Astrocyte (in vitro differentiated cells and primary cell): ENCODE results near the gene ACKR3. TPM values are rescaled to one million over a fixed set of nuclear protein-coding genes. Genes with fewer than 3 reads are reported as not detected.

Source experiments
- DNase-seq: peaks from one replicate; pipeline ENCODE4 v3.0.0-alpha.2; 2010; ENCODE audit warnings: low read depth
- FAIRE-seq: peaks from 2 replicates; lab custom pipeline; 2011; peaks lifted over from hg19 to GRCh38; lab: Jason Lieb, UNC
- H2AFZ ChIP-seq: 2 replicates; pipeline ENCODE4 v1.6.0; 2012; ENCODE audit warnings: low read depth, low read length, inconsistent platforms
- H3K27ac ChIP-seq: 2 replicates; pipeline ENCODE4 v1.5.1; 2011; ENCODE audit warnings: low read depth, low read length, inconsistent platforms
- H3K27me3 ChIP-seq: 2 replicates; pipeline ENCODE4 v1.6.0; 2011; ENCODE audit warnings: low read length, inconsistent platforms; ENCODE audit not compliant: insufficient read depth
- H3K36me3 ChIP-seq: 2 replicates; pipeline ENCODE4 v1.5.1; 2011; ENCODE audit warnings: low read length, inconsistent platforms; ENCODE audit not compliant: insufficient read depth
- H3K4me1 ChIP-seq: 2 replicates; pipeline ENCODE4 v1.5.1; 2011; ENCODE audit warnings: low read length, inconsistent platforms; ENCODE audit not compliant: insufficient read depth
- H3K4me2 ChIP-seq: 2 replicates; pipeline ENCODE4 v1.6.0; 2012; ENCODE audit warnings: low read length, inconsistent platforms
- H3K4me3 ChIP-seq: 2 replicates; pipeline ENCODE4 v1.5.1; 2011; ENCODE audit warnings: low read depth, mild to moderate bottlenecking, low read length, inconsistent platforms; ENCODE audit not compliant: insufficient read depth
- H3K79me2 ChIP-seq: 2 replicates; pipeline ENCODE4 v1.6.0; 2012; ENCODE audit warnings: mild to moderate bottlenecking, low read length, inconsistent platforms; ENCODE audit not compliant: insufficient read depth
- H3K9ac ChIP-seq: 2 replicates; pipeline ENCODE4 v1.6.0; 2012; ENCODE audit warnings: mild to moderate bottlenecking, low read length, inconsistent platforms
- H3K9me3 ChIP-seq: 2 replicates; pipeline ENCODE4 v1.5.1; 2012; ENCODE audit warnings: low read depth, mild to moderate bottlenecking, low read length, inconsistent platforms; ENCODE audit not compliant: insufficient read depth
- H4K20me1 ChIP-seq: 2 replicates; pipeline ENCODE4 v1.6.0; 2012; ENCODE audit warnings: low read length, inconsistent platforms; ENCODE audit not compliant: insufficient read depth
- H3K27ac Mint-ChIP-seq: one replicate; pipeline ENCODE4 v1.8.0; 2021; ENCODE audit warnings: mild to moderate bottlenecking, mixed read lengths; ENCODE audit not compliant: unreplicated experiment
- H3K27me3 Mint-ChIP-seq: one replicate; pipeline ENCODE4 v1.8.0; 2021; ENCODE audit warnings: low read depth, mixed read lengths; ENCODE audit not compliant: unreplicated experiment
- H3K36me3 Mint-ChIP-seq: one replicate; pipeline ENCODE4 v1.8.0; 2021; ENCODE audit warnings: low read depth, mixed read lengths; ENCODE audit not compliant: unreplicated experiment
- H3K4me1 Mint-ChIP-seq: one replicate; pipeline ENCODE4 v1.8.0; 2021; ENCODE audit warnings: low read depth, mixed read lengths; ENCODE audit not compliant: unreplicated experiment
- H3K4me3 Mint-ChIP-seq: one replicate; pipeline ENCODE4 v1.8.0; 2021; ENCODE audit warnings: mild to moderate bottlenecking, moderate library complexity, mixed read lengths; ENCODE audit not compliant: unreplicated experiment
- H3K9me3 Mint-ChIP-seq: one replicate; pipeline ENCODE4 v1.8.0; 2021; ENCODE audit warnings: mild to moderate bottlenecking, mixed read lengths; ENCODE audit not compliant: unreplicated experiment
- EZH2 ChIP-seq: IDR thresholded peaks from 2 replicates; pipeline ENCODE4 v1.6.1; 2012; ENCODE audit warnings: mild to moderate bottlenecking, low read length, inconsistent platforms; ENCODE audit not compliant: insufficient read depth
- total RNA-seq: library from RNA; stranded (reverse); gene quantifications from 2 replicates; pipeline ENCODE4 v1.2.1, GENCODE V29; 2021
- TF ChIP-seq, protein P1 (sequence below): IDR thresholded peaks from 2 replicates; pipeline ENCODE4 v1.5.1; 2011; ENCODE audit warnings: low read depth, mild to moderate bottlenecking, inconsistent platforms, low read length, moderate library complexity; ENCODE audit not compliant: insufficient read depth

Gene ACKR3
- total RNA-seq, 1 donor from 2014 or later = 72.7 TPM

DNA sequence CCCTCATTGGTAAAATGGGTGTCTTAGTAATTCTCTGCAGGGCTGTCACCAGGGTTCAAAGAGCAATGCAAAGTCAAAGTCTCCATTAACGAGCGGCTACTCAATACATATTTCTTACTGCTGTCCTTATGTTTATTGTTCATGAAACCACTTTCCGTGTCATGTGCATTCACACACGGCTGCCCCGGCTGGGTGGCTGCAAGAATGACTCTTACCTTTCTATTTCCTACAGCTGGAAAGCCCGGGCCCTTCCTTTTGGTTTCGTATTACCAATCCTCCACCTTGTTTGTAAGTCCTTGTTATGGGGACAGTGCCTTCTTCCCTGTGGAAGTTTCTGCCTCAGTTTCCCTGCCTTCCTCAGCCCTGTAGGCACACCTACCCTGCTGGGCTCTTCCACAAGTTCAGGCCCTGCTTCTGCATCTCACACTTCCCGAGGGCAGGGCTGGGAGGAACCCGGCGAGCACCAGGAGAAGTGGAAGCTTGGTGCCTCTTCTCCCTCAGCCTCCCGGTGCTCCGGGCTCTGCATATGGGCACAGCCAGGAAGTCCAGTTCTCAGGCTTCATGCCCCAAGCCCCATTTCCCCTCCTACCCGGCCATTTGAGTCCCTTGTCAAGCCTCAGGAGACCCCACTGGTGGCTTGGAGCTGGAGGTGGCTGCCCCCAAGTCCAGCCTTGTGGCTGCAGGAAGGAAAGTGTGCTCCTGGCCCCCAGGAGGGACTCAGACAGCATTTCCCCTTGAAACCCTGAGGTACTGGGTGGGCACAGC is 18.7 kb upstream of the ACKR3 start:
- H3K27me3 ChIP-seq = peaks cover 2% of the 10 kb centered on the region
- peaks cover 3% of the 10 kb centered on the region for H3K9me3 ChIP-seq
- no peaks in the 10 kb centered on the region for H3K36me3 Mint-ChIP-seq
- H4K20me1 ChIP-seq = no peaks in the 10 kb centered on the region
- H3K27me3 Mint-ChIP-seq = peaks cover 36% of the 10 kb centered on the region
- TF ChIP-seq, protein P1, sequence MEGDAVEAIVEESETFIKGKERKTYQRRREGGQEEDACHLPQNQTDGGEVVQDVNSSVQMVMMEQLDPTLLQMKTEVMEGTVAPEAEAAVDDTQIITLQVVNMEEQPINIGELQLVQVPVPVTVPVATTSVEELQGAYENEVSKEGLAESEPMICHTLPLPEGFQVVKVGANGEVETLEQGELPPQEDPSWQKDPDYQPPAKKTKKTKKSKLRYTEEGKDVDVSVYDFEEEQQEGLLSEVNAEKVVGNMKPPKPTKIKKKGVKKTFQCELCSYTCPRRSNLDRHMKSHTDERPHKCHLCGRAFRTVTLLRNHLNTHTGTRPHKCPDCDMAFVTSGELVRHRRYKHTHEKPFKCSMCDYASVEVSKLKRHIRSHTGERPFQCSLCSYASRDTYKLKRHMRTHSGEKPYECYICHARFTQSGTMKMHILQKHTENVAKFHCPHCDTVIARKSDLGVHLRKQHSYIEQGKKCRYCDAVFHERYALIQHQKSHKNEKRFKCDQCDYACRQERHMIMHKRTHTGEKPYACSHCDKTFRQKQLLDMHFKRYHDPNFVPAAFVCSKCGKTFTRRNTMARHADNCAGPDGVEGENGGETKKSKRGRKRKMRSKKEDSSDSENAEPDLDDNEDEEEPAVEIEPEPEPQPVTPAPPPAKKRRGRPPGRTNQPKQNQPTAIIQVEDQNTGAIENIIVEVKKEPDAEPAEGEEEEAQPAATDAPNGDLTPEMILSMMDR = no peak
- TF ChIP-seq EZH2 = no peak
- FAIRE-seq = no peak
- no peak overlapping the region for H2AFZ ChIP-seq
- no peaks in the 10 kb centered on the region for H3K36me3 ChIP-seq
- H3K9me3 Mint-ChIP-seq = peaks cover 3% of the 10 kb centered on the region
- peaks cover 24% of the 10 kb centered on the region for H3K4me1 Mint-ChIP-seq
- no peak overlapping the region for H3K4me2 ChIP-seq
- no peaks in the 10 kb centered on the region for H3K79me2 ChIP-seq
- H3K27ac ChIP-seq = no peak overlapping the region
- H3K9ac ChIP-seq = no peak overlapping the region
- H3K27ac Mint-ChIP-seq = no peak overlapping the region
- no peak for DNase-seq
- H3K4me3 ChIP-seq = no peak overlapping the region
- H3K4me3 Mint-ChIP-seq = no peak overlapping the region
- H3K4me1 ChIP-seq = no peaks in the 10 kb centered on the region

DNA sequence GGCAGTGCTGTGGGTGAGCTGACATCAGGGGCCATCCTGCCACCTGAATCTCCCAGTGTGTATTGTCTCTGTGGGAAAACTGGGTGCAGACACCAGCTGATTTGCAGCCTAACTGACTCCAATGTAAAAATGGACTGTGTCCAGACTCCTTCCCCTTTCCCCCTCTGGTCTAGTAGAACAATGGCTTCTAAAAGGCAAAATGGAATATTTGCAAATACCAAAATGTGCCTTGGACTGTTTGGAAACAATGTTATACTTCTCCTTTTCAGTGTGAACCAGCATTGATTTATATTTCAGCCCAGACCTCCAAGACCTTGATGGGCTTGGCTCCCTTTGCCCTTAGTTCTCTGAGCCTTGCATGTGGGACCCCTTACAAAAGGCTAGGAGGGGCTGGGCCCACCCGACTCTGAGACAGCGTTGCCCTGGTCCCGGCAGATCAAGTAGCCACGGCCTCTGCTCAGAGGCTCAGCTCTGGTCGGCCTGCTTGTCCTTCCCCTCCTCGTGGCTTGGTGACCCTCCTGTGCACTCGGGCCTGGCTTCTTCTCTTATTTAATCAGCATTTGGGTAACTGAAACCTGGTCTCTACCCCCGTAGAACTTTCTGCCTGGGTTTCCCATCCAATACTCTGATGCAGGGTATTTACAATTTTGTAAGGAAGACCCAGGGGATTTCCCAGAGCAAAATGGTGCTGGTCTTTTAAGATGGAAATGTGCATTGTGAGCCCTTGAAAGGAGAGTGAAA is 18.0 kb upstream of the ACKR3 start:
- H3K27me3 Mint-ChIP-seq = peaks cover 36% of the 10 kb centered on the region
- H3K9me3 Mint-ChIP-seq = peaks cover 3% of the 10 kb centered on the region
- Histone ChIP-seq H3K4me1 (no peaks in the 10 kb centered on the region), H3K27me3 (peaks cover 2% of the 10 kb centered on the region), H3K79me2 (no peaks in the 10 kb centered on the region), H3K36me3 (no peaks in the 10 kb centered on the region), H3K9ac (no peak overlapping the region), H3K9me3 (peaks cover 3% of the 10 kb centered on the region), H2AFZ (no peak overlapping the region), H3K27ac (no peak overlapping the region), H4K20me1 (no peaks in the 10 kb centered on the region), H3K4me2 (no peak overlapping the region), H3K4me3 (no peak overlapping the region)
- no peak overlapping the region for H3K4me3 Mint-ChIP-seq
- no peaks in the 10 kb centered on the region for H3K36me3 Mint-ChIP-seq
- no peak for DNase-seq
- FAIRE-seq = no peak
- H3K4me1 Mint-ChIP-seq = peaks cover 25% of the 10 kb centered on the region
- no peak overlapping the region for H3K27ac Mint-ChIP-seq
- no peak for TF ChIP-seq EZH2
- TF ChIP-seq, protein P1 = no peak
